ENCODE data around the gene UTP4.
"Not testable (repeated sequence)": the region's sequence is repeated elsewhere in the genome, so short reads cannot be mapped to it uniquely, and the experiment has no call there.

Gene UTP4

DNA sequence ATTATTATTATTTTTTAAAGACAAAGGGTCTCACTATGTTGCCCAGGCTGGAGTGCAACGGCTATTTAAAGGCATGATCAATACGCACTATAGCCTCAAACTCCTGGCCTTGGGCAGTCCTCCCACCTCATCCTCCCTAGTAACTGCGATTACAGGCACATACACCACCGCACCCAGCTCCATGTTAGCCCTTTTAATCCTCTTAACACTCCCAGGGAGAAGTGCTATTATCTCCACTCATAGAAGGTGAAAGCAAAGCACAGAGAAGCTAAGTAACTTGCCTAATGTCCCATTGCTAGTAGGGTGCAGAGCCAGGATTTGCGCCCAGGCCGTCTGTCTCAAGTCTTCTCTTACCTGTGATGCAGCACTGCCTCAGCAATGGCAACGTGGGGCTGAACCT lies 22.0 kb upstream of the UTP4 start:
- no peak for DNase-seq (ENCODE audit: low spot score)

DNA sequence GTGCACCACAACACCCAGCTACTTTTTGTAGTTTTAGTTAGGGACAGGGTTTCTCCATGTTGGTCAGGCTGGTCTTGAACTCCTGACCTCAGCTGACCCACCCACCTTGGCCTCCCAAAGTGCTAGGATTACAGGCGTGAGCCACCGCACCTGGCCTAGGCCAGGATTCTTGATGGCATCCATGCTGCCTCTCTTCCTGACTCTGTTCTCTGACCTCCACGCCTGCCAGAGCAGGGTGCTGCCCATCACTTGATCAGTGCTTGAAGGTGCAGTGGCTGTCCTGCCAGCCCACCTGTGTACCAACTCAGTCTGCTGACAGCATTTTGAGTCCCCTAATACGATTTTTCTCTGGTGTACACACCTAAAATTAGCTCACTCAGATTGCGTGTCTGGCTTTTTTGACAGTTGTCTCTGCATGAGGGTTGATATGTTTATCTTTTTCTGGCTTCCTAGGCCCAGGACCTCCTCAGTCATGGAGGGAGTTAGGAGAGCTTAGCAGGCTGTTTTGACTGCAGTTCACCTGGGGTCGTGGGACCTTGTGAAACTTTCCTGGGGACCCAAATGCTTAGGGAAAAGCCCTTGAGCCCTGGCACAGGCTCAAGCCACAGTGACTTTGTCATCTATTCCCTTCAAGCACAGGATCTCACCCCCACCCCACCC lies 21.1 kb upstream of the UTP4 start:
- no peak for DNase-seq (ENCODE audit: low spot score)

DNA sequence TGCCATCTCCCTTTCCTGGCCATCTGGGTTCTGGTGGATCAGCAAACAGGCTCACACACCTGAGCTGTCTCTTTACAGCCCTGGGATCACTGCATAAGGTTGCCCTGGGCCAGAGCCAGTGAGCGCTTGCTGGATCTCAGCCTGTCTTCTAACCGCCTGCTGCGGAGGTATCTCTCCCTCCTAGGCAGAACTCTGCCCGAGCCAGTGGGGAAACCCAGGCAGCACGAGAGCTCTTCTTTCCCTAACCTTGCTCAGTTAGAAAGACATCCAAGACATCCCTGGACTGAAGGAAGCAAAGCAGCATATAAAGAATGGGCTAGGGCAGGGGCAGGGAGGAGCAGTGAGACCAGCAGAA lies 20.6 kb upstream of the UTP4 start:
- no peak for DNase-seq (ENCODE audit: low spot score)

DNA sequence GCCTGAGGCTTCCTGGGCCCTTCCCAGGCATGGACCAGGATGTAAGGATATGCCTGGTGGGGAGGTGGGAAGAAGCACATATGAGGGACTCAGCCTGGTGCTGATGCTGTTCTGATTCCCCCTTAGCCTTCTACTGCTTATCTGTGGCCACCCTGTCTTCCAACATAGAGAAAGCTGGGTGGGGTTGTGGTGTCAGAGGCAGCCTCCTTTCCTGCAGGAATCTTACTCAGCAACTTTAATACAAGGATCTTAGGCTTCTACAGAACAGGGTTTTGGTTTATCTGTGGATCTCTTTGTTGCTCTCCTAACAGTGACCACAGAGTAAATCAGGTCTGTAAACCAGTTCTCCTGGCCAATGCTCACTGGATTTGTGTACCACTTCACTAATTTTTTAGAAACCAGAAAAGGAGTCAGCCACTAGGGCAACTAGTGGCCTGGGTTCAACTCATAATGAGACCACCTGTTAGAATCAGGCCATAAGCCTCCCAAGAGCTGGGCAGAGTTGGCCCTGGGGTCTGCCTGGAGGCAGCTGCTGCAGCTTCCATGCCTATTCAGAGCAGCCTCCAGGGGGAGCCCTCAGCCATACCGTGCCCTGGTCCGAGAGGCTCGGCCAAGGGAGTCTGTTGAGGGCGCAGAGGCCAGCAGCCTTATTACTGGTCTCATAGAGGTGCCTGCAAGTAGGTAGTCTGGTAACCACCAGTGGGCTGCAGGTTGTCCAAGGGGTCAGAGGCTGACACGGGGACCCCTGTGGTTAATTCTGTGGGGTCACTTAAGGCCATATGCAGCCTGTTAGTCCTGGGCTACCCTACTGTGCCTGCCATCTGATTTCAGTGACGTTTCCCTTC lies 19.9 kb upstream of the UTP4 start:
- DNase-seq (ENCODE audit: low spot score), result peak; percentile 46

DNA sequence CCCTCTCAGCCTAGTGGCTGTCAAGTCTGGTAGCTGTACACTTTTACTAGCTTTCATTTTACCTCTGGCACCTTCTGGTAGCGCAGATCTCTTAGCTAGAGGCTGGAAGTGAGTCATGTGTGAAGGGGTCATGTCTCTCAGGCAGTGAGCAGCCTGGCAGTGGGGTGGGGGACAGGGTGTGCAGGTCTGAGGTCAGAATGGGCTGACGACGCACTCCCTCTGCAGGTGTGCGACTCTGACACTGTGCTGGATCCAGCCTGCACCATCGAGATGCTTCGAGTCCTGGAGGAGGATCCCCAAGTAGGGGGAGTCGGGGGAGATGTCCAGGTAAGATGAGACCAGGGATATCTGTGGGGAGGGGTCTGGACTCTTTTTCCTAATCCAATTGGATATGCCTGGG lies 19.2 kb upstream of the UTP4 start:
- no peak for DNase-seq (ENCODE audit: low spot score)

DNA sequence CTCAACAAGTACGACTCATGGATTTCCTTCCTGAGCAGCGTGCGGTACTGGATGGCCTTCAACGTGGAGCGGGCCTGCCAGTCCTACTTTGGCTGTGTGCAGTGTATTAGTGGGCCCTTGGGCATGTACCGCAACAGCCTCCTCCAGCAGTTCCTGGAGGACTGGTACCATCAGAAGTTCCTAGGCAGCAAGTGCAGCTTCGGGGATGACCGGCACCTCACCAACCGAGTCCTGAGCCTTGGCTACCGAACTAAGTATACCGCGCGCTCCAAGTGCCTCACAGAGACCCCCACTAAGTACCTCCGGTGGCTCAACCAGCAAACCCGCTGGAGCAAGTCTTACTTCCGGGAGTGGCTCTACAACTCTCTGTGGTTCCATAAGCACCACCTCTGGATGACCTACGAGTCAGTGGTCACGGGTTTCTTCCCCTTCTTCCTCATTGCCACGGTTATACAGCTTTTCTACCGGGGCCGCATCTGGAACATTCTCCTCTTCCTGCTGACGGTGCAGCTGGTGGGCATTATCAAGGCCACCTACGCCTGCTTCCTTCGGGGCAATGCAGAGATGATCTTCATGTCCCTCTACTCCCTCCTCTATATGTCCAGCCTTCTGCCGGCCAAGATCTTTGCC lies 18.0 kb upstream of the UTP4 start:
- no peak for DNase-seq (ENCODE audit: low spot score)

DNA sequence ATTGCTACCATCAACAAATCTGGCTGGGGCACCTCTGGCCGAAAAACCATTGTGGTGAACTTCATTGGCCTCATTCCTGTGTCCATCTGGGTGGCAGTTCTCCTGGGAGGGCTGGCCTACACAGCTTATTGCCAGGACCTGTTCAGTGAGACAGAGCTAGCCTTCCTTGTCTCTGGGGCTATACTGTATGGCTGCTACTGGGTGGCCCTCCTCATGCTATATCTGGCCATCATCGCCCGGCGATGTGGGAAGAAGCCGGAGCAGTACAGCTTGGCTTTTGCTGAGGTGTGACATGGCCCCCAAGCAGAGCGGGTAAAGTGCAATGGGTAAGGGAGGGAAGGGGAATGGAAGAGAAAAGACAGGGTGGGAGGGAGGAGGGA lies 17.5 kb upstream of the UTP4 start:
- no peak for DNase-seq (ENCODE audit: low spot score)

DNA sequence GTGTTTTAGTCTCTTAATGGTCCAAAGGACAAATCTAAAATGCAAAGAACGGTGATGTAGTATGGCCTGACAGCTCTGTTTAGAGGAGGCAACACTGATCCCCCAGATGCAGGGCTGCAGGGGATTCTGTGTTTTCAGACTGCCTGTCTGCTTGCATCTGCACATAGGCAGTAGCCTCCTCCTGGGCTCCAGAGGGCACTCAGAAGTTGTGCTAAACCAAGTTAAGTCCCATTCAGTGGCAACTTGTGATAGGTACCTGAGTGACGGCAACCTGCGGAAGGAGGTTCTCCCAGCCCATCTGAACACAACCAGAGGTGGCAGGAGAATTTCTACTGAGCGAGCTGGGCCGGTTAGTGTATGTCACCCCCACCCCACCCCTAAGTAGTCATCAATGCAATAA lies 17.1 kb upstream of the UTP4 start:
- no peak for DNase-seq (ENCODE audit: low spot score)

DNA sequence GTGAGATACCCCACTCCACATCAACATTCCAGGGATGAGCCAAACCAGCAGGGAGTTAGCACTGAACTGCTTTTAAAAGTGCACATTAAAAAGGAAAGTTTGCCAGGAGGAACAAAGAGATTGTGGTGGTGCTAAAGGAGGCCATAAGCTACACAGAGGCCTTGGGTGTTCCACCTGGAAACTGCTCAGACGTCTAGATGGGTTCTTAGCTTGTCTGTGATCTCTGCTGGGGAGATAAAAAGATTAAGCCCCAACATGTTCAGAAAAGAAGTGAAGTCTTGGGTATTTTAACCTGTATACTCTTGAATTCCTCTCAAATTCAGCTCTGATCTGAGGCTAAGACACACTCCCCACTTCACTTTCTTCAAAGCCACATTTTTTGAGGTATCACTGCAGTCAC lies 16.6 kb upstream of the UTP4 start:
- no peak for DNase-seq (ENCODE audit: low spot score)

DNA sequence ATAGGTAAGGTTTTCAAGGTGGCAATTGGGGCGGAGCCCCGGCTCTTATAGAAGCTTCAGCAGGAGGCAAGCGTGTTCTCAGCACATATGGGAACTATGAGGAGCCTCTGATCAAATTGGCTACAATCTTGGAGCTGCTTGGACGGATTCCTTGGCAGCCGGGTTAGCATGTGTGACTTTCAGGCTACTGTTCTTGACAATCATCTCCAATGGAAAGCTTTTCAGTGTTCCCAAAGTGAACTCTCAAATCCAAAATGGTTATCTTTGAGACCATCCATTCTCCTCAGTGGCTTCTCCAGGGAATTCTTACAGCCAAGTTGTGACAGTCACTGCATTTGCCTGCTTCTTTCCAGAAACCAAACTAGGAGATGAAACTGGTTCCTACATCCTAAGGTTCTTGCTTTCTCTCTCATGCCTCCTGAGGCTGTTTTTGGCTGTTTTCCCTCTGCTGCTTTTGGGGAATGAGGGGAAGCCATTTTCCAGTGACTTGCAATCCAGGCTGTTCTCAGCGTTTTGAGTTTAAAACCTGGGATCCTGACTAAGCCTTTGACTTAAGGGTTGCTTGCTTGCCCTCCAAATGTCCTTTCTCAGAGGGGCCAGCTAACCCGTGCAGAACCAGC lies 16.1 kb upstream of the UTP4 start:
- no peak for DNase-seq (ENCODE audit: low spot score)

DNA sequence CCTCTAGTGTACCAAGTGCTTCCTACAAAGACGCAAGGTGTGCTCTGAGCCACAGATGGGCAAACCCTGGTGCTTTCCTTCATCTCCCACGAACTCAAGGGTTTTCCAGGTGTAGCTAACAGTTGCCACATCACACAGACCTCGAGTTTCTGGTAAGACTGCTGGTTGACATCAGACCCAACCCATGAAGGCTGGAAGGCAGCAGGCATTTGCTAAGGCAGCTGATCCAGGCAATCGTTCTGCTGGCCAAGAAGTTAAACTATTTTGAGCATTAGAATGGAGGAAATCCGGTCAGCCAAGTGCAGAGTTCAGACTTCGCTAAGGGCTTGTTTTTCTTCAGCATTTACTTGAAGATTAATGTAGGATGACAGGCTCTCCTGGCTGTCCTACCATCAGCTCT lies 15.5 kb upstream of the UTP4 start:
- DNase-seq (ENCODE audit: low spot score), result no peak

DNA sequence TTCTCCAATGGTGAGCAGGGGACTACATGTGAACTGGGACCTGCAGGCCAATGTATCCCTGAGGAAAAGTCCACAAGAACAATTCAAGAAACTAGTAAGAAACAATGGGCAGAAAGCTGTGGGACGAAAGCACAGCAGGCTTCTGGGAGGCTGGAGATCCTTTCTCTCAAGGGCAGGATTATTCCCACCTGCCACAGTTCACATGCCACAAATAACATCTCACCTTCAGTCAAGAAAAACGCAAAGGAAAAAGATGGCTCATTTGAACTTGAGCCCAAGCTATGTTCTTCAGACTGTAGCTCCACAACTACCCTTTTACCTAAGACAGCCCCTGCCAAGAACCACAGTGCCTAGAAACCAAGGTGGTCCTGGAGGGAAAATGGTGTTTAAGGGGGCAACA lies 14.0 kb upstream of the UTP4 start:
- DNase-seq (ENCODE audit: low spot score), result no peak

DNA sequence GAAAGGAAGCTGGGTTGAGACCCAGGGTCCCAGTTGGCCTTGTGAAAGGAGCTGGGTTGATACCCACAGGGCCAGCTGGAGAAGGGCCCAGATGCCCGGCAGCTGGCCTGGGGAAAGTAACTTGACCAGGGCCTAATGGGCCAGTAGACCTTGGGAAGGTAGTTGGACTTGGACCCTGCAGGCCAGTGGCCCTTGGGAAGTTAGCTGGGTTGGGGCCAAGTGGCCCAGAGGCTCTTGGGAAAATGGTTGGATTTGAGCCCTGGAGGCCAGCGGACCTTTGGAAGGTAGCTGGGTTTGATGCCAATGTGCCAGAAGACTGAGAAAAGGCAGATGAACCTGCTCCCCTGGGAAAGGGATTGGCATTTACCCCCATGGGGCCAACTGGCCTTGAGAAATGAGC lies 13.5 kb upstream of the UTP4 start:
- no peak for DNase-seq (ENCODE audit: low spot score)

DNA sequence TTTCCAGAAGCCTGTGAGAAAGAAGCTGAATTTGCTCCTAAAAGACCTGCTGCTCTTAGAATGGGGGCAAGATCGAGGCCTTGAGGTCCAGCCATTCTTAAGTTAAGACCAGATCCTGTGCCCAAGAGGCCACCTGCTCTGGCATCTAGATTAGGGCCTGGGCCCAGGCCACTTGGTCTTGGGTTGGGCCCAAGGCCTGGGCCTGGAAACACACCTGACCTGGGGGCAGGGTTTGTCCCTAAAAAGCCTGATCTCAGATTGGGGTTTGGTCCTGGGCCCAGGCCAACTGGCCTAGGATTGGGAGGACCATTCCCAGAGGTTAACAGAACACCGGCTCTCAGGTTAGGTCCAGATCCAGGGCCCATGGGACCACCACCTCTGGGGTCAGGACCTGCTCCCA lies 12.9 kb upstream of the UTP4 start:
- DNase-seq (ENCODE audit: low spot score), result no peak

DNA sequence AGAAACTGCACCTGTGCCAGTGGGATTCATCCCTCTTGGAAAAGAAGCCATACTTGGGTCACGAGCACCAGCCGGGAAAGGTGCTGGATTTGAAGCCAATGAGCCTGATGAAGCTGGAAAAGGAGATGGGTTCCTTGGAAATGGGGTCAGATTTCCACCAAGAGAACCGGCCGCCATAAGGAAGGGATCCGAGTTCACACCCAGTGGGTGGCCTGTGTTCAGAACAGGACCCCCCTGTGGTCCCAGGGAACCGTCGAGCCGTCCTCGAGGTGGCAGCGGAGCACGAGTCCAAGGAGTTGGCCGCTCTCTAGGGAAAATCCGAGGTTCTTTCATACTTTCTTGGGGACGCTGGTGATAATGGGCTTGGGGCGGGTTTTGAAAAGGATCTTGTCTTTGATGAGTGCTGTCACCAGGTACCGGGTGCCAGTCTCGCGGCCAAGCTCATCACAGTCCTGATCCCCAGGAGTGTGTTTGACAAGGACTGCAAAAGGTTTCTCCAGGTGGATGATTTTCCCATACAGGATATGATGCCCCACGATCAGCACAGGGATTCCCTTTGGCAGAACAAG lies 12.3 kb upstream of the UTP4 start:
- DNase-seq (ENCODE audit: low spot score), result no peak

DNA sequence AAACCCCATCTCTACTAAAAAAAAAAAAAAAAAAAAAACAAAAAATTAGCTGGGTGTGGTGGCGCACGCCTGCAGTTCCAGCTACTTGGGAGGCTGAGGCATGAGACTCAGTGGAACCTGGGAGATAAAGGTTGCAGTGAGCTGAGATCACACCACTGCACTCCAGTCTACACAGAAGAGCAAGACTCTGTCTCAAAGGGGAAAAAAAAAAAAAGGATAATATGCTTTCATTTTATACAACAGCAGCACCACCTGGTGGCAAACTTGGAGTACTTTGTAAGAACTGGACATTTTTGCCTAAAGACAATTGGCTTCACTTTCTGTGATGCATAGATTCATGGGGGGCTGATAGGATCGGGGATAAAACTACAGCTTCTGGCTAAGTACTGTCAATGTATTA lies 8.5 kb upstream of the UTP4 start:
- DNase-seq (ENCODE audit: low spot score), result no peak

DNA sequence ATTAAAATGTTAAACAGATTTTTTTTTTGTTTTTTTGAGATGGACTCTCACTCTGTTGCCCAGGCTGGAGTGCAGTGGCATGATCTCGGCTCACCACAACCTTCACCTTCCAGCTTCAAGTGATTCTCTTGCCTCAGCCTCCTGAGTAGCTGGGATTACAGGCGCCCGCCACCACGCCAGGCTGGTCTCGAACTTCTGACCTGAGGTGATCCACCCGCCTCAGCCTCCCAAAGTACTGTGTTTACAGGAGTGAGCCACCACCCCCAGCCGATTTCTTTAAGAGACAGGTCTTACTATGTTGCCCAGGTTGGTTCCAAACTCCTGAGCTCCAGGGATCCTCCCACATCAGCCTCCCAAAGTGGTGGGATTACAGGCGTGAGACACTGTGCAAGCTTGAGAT lies 8.0 kb upstream of the UTP4 start:
- DNase-seq (ENCODE audit: low spot score), result not testable (repeated sequence)

DNA sequence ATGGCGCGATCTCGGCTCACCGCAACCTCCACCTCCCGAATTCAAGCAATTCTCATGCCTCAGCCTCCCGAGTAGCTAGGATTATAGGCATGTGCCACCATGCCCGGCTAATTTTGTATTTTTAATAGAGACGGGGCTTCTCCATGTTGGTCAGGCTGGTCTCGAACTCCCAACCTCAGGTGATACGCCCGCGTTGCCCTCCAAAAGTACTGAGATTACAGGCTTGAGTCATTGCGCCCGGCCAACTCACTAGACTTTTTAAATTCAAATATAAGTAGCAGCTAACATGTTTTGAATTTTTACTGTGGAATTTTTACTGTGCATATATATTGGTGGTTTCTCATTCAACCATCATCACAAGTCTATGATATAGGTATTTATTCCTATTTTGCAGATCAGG lies 7.5 kb upstream of the UTP4 start:
- DNase-seq (ENCODE audit: low spot score), result not testable (repeated sequence)

DNA sequence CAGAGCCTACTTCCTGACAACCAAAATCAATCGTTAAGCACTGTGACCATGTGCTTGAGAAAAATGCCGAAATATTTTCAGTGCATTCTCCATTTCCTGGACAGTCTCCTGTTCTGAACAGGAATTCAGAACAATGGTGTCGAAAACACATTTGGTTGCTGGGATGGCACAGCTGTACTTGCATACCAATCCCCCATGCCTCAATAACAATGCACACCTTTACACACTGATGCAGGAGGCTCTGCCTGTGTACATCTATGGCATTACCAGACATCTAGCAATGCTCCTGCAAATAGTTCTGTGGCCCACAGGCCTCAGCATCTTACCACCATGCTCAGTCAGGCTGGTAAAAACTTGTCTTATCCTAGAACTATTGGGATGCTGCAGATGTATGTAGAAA lies 6.2 kb upstream of the UTP4 start:
- DNase-seq (ENCODE audit: low spot score), result no peak

DNA sequence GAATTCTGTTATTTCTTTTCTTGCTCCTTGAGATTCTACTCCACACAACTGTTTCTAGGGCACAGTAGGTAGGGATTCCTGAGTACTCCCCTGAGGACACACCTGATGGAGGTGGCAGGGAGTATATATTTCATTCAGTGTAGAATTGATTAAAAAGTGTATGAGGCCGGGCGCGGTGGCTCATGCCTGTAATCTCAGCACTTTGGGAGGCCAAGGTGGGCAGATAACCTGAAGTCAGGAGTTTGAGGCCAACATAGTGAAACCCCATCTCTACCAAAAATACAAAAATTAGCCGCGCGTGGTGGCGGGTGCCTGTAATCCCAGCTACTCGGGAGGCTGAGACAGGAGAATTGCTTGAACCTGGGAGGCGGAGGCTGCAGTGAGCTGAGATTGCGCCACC lies 5.6 kb upstream of the UTP4 start:
- not testable (repeated sequence) for DNase-seq (ENCODE audit: low spot score)

DNA sequence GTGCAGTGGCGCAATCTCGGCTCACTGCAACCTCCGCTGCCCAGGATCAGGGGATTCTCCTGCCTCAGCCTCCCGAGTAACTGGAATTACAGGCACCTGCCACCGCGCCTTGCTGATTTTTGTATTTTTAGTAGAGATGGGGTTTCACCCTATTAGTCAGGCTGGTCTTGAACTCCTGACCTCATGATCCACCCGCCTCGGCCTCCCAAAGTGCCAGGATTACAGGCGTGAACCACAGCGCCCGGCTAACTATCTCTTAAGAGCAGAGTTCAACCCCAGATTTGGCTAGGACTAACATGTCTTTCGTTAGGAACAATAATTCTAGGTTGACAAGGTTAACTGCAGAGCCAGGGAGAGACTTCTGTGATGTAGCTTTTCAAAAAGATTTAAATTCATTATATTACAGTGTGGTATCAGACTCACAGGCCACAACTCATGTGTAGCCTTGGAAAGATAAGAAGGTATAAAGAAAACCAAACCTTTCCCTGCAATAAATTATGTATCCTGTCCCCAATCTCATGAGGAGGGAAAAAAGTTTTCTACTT lies 4.4 kb upstream of the UTP4 start:
- DNase-seq (ENCODE audit: low spot score), result no peak

DNA sequence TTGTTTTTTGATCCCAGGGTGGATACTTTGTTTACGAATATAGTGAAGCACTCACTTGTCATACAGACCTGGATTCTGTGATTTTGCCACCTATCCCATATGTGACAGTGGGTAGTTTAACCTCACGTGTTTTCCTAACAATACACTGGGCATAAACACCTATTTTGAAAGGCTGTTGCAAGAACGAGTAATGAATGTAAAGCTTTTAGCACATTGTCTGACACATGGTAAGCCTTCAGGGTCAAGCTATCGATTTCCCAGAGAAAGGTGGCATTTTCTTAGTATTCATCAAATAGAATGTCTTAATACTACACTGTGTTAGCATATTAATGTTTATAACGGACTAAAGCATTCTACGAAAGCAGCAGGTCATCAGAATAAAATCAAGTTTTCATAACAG lies 2.0 kb upstream of the UTP4 start:
- no peak for DNase-seq (ENCODE audit: low spot score)

All from kidney capillary endothelial cell (primary cell).